Measurements from ENCODE around the gene PLA1A. TPM values are rescaled to one million over a fixed set of nuclear protein-coding genes. Genes with fewer than 3 reads are reported as not detected.

PLA1A gene
- total RNA-seq, 2 experiments from 2014 or later, result not detected

Other genes with a start within 250 kb of the PLA1A start
- 10 to 100 TPM; 54.1 to 58.0 TPM for gene TMEM39A, start 134.3 kb upstream of the PLA1A start, total RNA-seq
- gene POGLUT1, start 128.9 kb upstream of the PLA1A start, total RNA-seq, result 10 to 100 TPM; 14.3 to 14.4 TPM
- gene TIMMDC1, start 99.3 kb upstream of the PLA1A start, total RNA-seq, result 10 to 100 TPM; 14.4 to 18.3 TPM
- gene CD80, start 38.3 kb upstream of the PLA1A start, total RNA-seq, result under 1 TPM; 0.17 to 0.41 TPM
- gene ADPRH, start 18.4 kb upstream of the PLA1A start, total RNA-seq, result under 1 TPM; 0.36 TPM
- 1 to 10 TPM; 2.6 to 3.5 TPM for gene POPDC2, start 62.7 kb downstream of the PLA1A start, total RNA-seq
- 10 to 100 TPM; 24.6 to 26.3 TPM for gene COX17, start 79.5 kb downstream of the PLA1A start, total RNA-seq
- not detected for gene CFAP91, start 105.1 kb downstream of the PLA1A start, total RNA-seq
- gene NR1I2, start 184.2 kb downstream of the PLA1A start, total RNA-seq, result under 1 TPM in 1 of 2 experiments, not detected in 1; 0.25 TPM